HepG2 (cell line): Measurements from ENCODE around the gene ALKBH2. TPM values are rescaled to one million over a fixed set of nuclear protein-coding genes. Genes with fewer than 3 reads are reported as not detected.

Experiments used
- FOXO1 ChIP-seq: sonication (generic); formaldehyde crosslinking; IDR thresholded peaks from 2 replicates; pipeline ENCODE4 v1.4.0; 2020; ENCODE audit warnings: missing genetic modification reagents
- KDM5B ChIP-seq: sonication (generic); formaldehyde crosslinking; IDR thresholded peaks from 2 replicates; pipeline ENCODE4 v1.4.0; 2020; ENCODE audit warnings: missing genetic modification reagents, mild to moderate bottlenecking, borderline replicate concordance
- MEF2D ChIP-seq: sonication (generic); formaldehyde crosslinking; IDR thresholded peaks from 2 replicates; pipeline ENCODE4 v1.5.1; 2020; ENCODE audit warnings: mild to moderate bottlenecking, missing genetic modification reagents
- NCOA1 ChIP-seq: sonication (generic); formaldehyde crosslinking; IDR thresholded peaks from 2 replicates; pipeline ENCODE4 v1.9.0; 2021; ENCODE audit warnings: missing genetic modification reagents
- NCOA5 ChIP-seq: sonication (generic); formaldehyde crosslinking; IDR thresholded peaks from 2 replicates; pipeline ENCODE4 v1.4.0; 2020; ENCODE audit warnings: missing genetic modification reagents
- NPAS2 ChIP-seq: sonication (generic); formaldehyde crosslinking; IDR thresholded peaks from 2 replicates; pipeline ENCODE4 v1.8.0; 2022; ENCODE audit warnings: mild to moderate bottlenecking, missing genetic modification reagents, borderline replicate concordance
- PITX1 ChIP-seq: sonication (generic); formaldehyde crosslinking; IDR thresholded peaks from 2 replicates; pipeline ENCODE4 v1.5.1; 2020; ENCODE audit warnings: mild to moderate bottlenecking, missing genetic modification reagents
- SKI ChIP-seq: fragments of 450-650 bp; IDR thresholded peaks from one replicate; pipeline ENCODE4 v1.6.1; 2018; ENCODE audit warnings: mild to moderate bottlenecking; ENCODE audit not compliant: partially characterized antibody
- SOX13 ChIP-seq, 3 experiments: fragments of 450-650 bp in 1 of 3; sonication (generic) in 1 of 3; formaldehyde crosslinking in 1 of 3; IDR thresholded peaks in 2 of 3; conservative IDR thresholded peaks in 1 of 3; 2 replicates each; pipeline versions ENCODE4 v1.5.0 to v1.6.1; 2016 to 2020; ENCODE audit warnings: antibody characterized with exemption in 1 of 3, mild to moderate bottlenecking in 1 of 3, missing compliant biosample characterization in 1 of 3, missing genetic modification reagents in 1 of 3, moderate library complexity in 1 of 3
- ZFYVE20 ChIP-seq: sonication (generic); formaldehyde crosslinking; IDR thresholded peaks from 2 replicates; pipeline ENCODE4 v1.8.0; 2023; ENCODE audit warnings: low read depth, mild to moderate bottlenecking, moderate library complexity, missing genetic modification reagents, borderline replicate concordance
- ZKSCAN5 ChIP-seq: sonication (generic); formaldehyde crosslinking; IDR thresholded peaks from 2 replicates; pipeline ENCODE4 v1.5.1; 2020; ENCODE audit warnings: mild to moderate bottlenecking, missing genetic modification reagents
- ZNF333 ChIP-seq: sonication (generic); formaldehyde crosslinking; IDR thresholded peaks from 2 replicates; pipeline ENCODE4 v1.4.0; 2020; ENCODE audit warnings: mild to moderate bottlenecking, missing genetic modification reagents, borderline replicate concordance
- ZNF451 ChIP-seq: sonication (generic); formaldehyde crosslinking; IDR thresholded peaks from 2 replicates; pipeline ENCODE4 v1.5.0; 2020; ENCODE audit warnings: mild to moderate bottlenecking, missing genetic modification reagents
- ZNF558 ChIP-seq: sonication (generic); formaldehyde crosslinking; IDR thresholded peaks from 2 replicates; pipeline ENCODE4 v1.9.0; 2022; ENCODE audit warnings: mild to moderate bottlenecking, missing genetic modification reagents, borderline replicate concordance
- polyA plus RNA-seq, 8 experiments: library from polyadenylated mRNA; depleted of rRNA in 3 of 8; stranded (reverse) in 7 of 8; unstranded in 1 of 8; fragments of >200 nt; fragmentation: Illumina TruSeq in 4 of 8; extraction: Trizol in 4 of 8; gene quantifications; 2 replicates each; pipeline versions ENCODE4 v1.2.1 to v1.2.3, GENCODE V29; 2011 to 2016; ENCODE audit warnings: low read depth in 4 of 8, missing spikeins in 1 of 8, mixed read lengths in 1 of 8; ENCODE audit not compliant: insufficient read depth in 1 of 8
- total RNA-seq, 5 experiments: library from RNA; depleted of rRNA; stranded (reverse); fragments of >200 nt; fragmentation: Illumina TruSeq; extraction: Trizol; gene quantifications; 2 replicates each; pipeline ENCODE4 v1.2.3, GENCODE V29; 2016; ENCODE audit warnings: low read depth in 1 of 5
- TF ChIP-seq, protein P1 (sequence below): sonication (generic); formaldehyde crosslinking; IDR thresholded peaks from 2 replicates; pipeline ENCODE4 v1.8.1; 2023; ENCODE audit warnings: mild to moderate bottlenecking, inconsistent platforms, moderate library complexity, missing genetic modification reagents, borderline replicate concordance
- TF ChIP-seq, protein P2 (sequence below): IDR thresholded peaks from 2 replicates; pipeline ENCODE4 v1.6.1; 2016; ENCODE audit warnings: low read depth
- TF ChIP-seq, protein P3 (sequence below): sonication (generic); formaldehyde crosslinking; IDR thresholded peaks from 2 replicates; pipeline ENCODE4 v1.4.0; 2020; ENCODE audit warnings: mild to moderate bottlenecking, missing genetic modification reagents

Gene ALKBH2
- total and polyA plus RNA-seq, 2 of the 13 experiments (the other 11 are each of a cell fraction or from before 2014, with no cell fraction given) = 21.0 to 40.5 TPM

DNA sequence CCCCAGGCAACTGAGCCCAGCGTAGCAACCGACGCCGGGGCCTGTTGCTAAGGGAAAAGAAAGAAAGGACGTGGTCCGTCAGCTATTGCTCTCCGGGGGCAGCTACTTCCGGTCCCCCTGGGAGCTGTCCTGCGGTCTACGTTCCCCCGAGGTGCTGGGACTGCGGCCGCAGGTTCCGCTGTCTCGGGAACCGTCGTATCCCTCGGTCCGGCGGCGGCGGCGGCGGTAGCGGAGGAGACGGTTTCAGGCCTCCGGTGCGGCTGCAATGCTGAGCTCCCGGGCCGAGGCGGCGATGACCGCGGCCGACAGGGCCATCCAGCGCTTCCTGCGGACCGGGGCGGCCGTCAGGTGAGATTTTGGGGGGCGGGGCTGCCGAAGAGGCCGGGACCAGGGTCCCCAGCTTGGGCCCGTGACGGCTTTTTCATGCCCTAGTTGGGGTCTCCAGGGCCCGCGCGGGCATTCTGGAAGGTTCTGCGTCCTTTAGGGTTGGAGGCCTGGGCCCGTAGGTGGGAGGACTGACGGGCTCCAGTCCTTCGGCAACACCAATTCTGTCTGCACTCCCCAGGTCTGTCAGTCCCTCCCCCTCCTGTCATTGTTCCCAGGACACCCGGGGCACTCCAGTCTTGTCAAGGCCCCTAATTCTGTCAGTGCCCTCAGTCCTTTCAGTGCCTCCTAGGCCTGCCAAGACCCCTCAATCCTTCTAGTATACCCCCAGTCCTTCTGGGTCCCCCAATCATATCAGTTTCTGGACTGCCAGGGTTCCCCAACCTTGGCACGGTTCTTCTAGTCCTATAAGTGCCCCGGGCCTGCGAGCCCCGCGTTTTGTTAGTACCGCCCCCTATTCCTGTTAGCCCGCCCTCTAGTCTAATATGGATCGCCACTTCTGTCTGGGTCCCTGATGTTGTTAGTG, 40.6 kb downstream of the ALKBH2 start, which contains the start of gene USP30 (continued):
- TF ChIP-seq PITX1 (CRISPR knock-in tag) (peak; percentile 67), ZNF333 (peak; percentile 73; the same call in 1 of the 2 replicates), NPAS2 (CRISPR knock-in tag) (no peak), FOXO1 (CRISPR knock-in tag) (peak; percentile 81), NCOA5 (CRISPR knock-in tag) (no peak), ZNF451 (CRISPR knock-in tag) (peak; percentile 85; the same call in 1 of the 2 replicates), SKI (peak; percentile 84), NCOA1 (CRISPR knock-in tag) (no peak), MEF2D (CRISPR knock-in tag) (peak; percentile 72), KDM5B (CRISPR knock-in tag) (peak; percentile 74; the same call in 1 of the 2 replicates), ZNF558 (CRISPR knock-in tag) (peak; percentile 73; the same call in 1 of the 2 replicates), SOX13 (IDR thresholded peaks at IDR 0.05) (no peak), SOX13 (CRISPR knock-in tag; conservative IDR thresholded peaks at IDR 0.05 in 1 of 2, IDR thresholded peaks at IDR 0.05 in 1 of 2) (peak in 1 of 2 experiments; percentile 76; a peak in 2 of 4 replicates), ZKSCAN5 (CRISPR knock-in tag) (no peak), ZFYVE20 (CRISPR knock-in tag) (no peak)
- TF ChIP-seq, protein P1, sequence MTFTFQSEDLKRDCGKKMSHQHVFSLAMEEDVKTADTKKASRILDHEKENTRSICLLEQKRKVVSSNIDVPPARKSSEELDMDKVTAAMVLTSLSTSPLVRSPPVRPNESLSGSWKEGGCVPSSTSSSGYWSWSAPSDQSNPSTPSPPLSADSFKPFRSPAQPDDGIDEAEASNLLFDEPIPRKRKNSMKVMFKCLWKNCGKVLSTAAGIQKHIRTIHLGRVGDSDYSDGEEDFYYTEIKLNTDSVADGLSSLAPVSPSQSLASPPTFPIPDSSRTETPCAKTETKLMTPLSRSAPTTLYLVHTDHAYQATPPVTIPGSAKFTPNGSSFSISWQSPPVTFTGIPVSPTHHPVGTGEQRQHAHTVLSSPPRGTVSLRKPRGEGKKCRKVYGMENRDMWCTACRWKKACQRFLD (CRISPR knock-in tag) = peak; percentile 56
- TF ChIP-seq, protein P2, sequence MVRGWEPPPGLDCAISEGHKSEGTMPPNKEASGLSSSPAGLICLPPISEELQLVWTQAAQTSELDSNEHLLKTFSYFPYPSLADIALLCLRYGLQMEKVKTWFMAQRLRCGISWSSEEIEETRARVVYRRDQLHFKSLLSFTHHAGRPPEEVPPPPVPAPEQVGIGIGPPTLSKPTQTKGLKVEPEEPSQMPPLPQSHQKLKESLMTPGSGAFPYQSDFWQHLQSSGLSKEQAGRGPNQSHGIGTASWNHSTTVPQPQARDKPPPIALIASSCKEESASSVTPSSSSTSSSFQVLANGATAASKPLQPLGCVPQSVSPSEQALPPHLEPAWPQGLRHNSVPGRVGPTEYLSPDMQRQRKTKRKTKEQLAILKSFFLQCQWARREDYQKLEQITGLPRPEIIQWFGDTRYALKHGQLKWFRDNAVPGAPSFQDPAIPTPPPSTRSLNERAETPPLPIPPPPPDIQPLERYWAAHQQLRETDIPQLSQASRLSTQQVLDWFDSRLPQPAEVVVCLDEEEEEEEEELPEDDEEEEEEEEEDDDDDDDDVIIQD (CRISPR knock-in tag) = peak; percentile 39; the same call in 1 of the 2 replicates
- TF ChIP-seq, protein P3, sequence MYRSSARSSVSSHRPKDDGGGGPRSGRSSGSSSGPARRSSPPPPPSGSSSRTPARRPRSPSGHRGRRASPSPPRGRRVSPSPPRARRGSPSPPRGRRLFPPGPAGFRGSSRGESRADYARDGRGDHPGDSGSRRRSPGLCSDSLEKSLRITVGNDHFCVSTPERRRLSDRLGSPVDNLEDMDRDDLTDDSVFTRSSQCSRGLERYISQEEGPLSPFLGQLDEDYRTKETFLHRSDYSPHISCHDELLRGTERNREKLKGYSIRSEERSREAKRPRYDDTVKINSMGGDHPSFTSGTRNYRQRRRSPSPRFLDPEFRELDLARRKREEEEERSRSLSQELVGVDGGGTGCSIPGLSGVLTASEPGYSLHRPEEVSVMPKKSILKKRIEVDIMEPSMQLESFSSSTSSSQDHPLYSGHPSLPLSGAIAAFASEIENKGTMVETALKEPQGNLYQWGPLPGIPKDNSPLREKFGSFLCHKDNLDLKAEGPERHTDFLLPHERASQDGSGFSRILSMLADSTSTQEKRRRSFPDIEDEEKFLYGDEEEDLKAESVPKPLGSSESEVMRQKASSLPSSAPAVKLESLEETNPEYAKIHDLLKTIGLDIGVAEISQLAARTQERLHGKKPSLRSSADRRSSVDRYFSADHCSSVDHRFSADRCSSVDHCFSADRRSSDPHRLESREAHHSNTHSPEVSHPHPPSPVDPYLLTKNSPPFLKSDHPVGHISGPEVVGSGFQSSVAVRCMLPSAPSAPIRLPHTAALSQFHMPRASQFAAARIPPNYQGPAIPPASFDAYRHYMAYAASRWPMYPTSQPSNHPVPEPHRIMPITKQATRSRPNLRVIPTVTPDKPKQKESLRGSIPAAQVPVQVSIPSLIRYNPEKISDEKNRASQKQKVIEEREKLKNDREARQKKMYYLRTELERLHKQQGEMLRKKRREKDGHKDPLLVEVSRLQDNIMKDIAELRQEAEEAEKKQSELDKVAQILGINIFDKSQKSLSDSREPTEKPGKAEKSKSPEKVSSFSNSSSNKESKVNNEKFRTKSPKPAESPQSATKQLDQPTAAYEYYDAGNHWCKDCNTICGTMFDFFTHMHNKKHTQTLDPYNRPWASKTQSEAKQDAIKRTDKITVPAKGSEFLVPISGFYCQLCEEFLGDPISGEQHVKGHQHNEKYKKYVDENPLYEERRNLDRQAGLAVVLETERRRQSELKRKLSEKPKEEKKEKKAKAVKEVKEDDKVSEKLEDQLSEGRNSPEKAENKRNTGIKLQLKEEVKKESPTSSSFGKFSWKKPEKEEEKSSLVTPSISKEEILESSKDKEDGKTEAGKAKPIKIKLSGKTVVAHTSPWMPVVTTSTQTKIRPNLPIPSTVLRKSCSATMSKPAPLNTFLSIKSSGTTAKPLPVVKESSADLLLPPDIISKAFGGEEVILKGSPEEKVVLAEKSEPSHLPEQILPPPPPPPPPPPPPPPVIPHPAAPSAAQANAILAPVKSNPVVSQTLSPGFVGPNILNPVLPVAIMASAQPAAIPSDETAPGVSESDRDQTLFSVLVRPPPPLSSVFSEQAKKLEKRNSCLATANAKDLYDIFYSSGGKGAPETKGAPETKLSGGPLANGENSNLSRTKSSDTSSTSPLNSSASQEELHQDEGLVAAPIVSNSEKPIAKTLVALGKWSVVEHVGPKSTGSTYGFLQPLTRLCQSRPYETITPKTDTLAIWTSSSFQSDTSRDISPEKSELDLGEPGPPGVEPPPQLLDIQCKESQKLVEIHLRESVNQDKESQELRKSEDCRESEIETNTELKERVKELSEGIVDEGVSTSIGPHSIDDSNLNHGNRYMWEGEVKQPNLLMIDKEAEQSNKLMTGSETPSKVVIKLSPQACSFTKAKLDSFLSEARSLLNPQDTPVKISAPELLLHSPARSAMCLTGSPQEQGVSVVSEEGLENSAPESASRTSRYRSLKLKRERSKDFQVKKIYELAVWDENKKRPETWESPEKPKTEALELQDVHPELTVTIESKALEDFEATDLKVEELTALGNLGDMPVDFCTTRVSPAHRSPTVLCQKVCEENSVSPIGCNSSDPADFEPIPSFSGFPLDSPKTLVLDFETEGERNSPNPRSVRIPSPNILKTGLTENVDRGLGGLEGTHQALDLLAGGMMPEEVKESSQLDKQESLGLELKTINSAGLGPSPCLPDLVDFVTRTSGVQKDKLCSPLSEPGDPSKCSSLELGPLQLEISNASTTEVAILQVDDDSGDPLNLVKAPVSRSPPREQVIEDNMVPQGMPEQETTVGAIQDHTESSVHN (CRISPR knock-in tag) = 0 out of 2 replicates have a peak, but pooled peaks have one; percentile 47
